Naive B cell (primary cell): ENCODE measurements around the gene IQGAP2. TPM values are rescaled to one million over a fixed set of nuclear protein-coding genes. Genes with fewer than 3 reads are reported as not detected.
A peak's percentile ranks its signal among the peaks of the same experiment; 100 is the strongest.

ENCODE experiments used
- ATAC-seq, 2 donors: fragments of 150-1000 bp; cut with Tn5 transposase; 2 replicates each; pipeline ENCODE4 v1.10.0; 2021; ENCODE audit warnings: low read depth in 2 of 2, mild to moderate bottlenecking in 2 of 2, moderate library complexity in 2 of 2
- DNase-seq: peaks from one replicate; pipeline ENCODE4 v3.0.0; 2022
- H3K27ac Mint-ChIP-seq, 6 donors: one replicate each; pipeline ENCODE4 v1.8.0; 2020 to 2022; ENCODE audit warnings: mild to moderate bottlenecking in 6 of 6, mixed read lengths in 6 of 6, moderate library complexity in 5 of 6, inconsistent platforms in 2 of 6
- H3K27me3 Mint-ChIP-seq, 3 donors: one replicate each; pipeline ENCODE4 v1.8.0; 2021 to 2022; ENCODE audit warnings: mixed read lengths in 3 of 3, mild to moderate bottlenecking in 1 of 3
- H3K36me3 Mint-ChIP-seq, 2 donors: one replicate each; pipeline ENCODE4 v1.8.0; 2020 to 2022; ENCODE audit warnings: mixed read lengths in 2 of 2, inconsistent platforms in 1 of 2, mild to moderate bottlenecking in 1 of 2
- H3K4me1 Mint-ChIP-seq, 3 donors: one replicate each; pipeline ENCODE4 v1.8.0; 2020 to 2022; ENCODE audit warnings: mixed read lengths in 3 of 3, inconsistent platforms in 1 of 3, mild to moderate bottlenecking in 1 of 3, moderate library complexity in 1 of 3
- H3K4me3 Mint-ChIP-seq, 8 donors: one replicate each; pipeline ENCODE4 v1.8.0; 2020 to 2022; ENCODE audit warnings: mild to moderate bottlenecking in 8 of 8, mixed read lengths in 8 of 8, moderate library complexity in 8 of 8, inconsistent platforms in 2 of 8
- H3K9me3 Mint-ChIP-seq, 7 donors: one replicate each; pipeline ENCODE4 v1.8.0; 2020 to 2022; ENCODE audit warnings: mixed read lengths in 7 of 7, mild to moderate bottlenecking in 5 of 7, inconsistent platforms in 2 of 7, moderate library complexity in 1 of 7
- polyA plus RNA-seq, 6 donors: library from polyadenylated mRNA; unstranded; fragments of 300-500 nt; fragmentation: Illumina TruSeq; gene quantifications; one replicate each; pipeline ENCODE4 v1.2.3, GENCODE V29; 2021; ENCODE audit warnings: low read depth in 6 of 6

IQGAP2 gene
- polyA plus RNA-seq, 6 donors from 2014 or later, result 2.7 to 9.8 (median 6.2) TPM

GRCh38 chr5:76715736-76716455 lies 312.8 kb downstream of the IQGAP2 start, which contains the start of gene F2R:
TSS of gene F2R (plus strand) at chr5:76716126. CDS start at chr5:76716308, 182 bp downstream.
- peak; percentile 75 to 78 for ATAC-seq
- no peak for DNase-seq
- Mint-ChIP-seq H3K36me3 (no peaks in the 10 kb centered on the region), H3K4me3 (peak within 1 kb of the TSS; percentile 80 to 90 (median 86)), H3K9me3 (peaks cover 0 to 4% (median 0%) of the 10 kb centered on the region in 7 donors), H3K4me1 (peaks cover 18 to 35% (median 28%) of the 10 kb centered on the region in 3 donors), H3K27ac (peak within 1 kb of the TSS in 2 of 6 donors; percentile 24 to 53), H3K27me3 (peaks cover 42 to 55% (median 52%) of the 10 kb centered on the region in 3 donors)

GRCh38 chr5:76716456-76717157 lies 313.5 kb downstream of the IQGAP2 start:
- peaks cover 22 to 40% (median 33%) of the 10 kb centered on the region in 3 donors for H3K4me1 Mint-ChIP-seq
- H3K27ac Mint-ChIP-seq, result peak overlapping the region in 1 of 6 donors; percentile 53
- peak overlapping the region; percentile 80 to 90 (median 86) for H3K4me3 Mint-ChIP-seq
- H3K36me3 Mint-ChIP-seq, result no peaks in the 10 kb centered on the region
- DNase-seq (no peak), ATAC-seq (no peak)
- peaks cover 0 to 4% (median 0%) of the 10 kb centered on the region in 7 donors for H3K9me3 Mint-ChIP-seq
- H3K27me3 Mint-ChIP-seq, result peaks cover 42 to 53% (median 49%) of the 10 kb centered on the region in 3 donors

- H3K9me3 Mint-ChIP-seq, result peaks cover 0 to 4% (median 0%) of the 10 kb centered on the region in 7 donors
- no peak overlapping the region for H3K27ac Mint-ChIP-seq
- DNase-seq, result no peak
- H3K4me3 Mint-ChIP-seq, result peak overlapping the region in 6 of 8 donors; percentile 54 to 90 (median 83)
- no peak for ATAC-seq
- H3K36me3 Mint-ChIP-seq, result no peaks in the 10 kb centered on the region
- peaks cover 42 to 53% (median 49%) of the 10 kb centered on the region in 3 donors for H3K27me3 Mint-ChIP-seq
- peaks cover 22 to 40% (median 33%) of the 10 kb centered on the region in 3 donors for H3K4me1 Mint-ChIP-seq
Measured at GRCh38 chr5:76717222-76718083, 314.4 kb downstream of the IQGAP2 start.

GRCh38 chr5:76718381-76718832 lies 315.3 kb downstream of the IQGAP2 start:
- no peak overlapping the region for H3K27ac Mint-ChIP-seq
- peak overlapping the region in 1 of 8 donors; percentile 39 for H3K4me3 Mint-ChIP-seq
- H3K36me3 Mint-ChIP-seq, result no peaks in the 10 kb centered on the region
- peaks cover 0 to 4% (median 0%) of the 10 kb centered on the region in 7 donors for H3K9me3 Mint-ChIP-seq
- peaks cover 42 to 53% (median 49%) of the 10 kb centered on the region in 3 donors for H3K27me3 Mint-ChIP-seq
- DNase-seq (no peak), ATAC-seq (no peak)
- peaks cover 22 to 40% (median 33%) of the 10 kb centered on the region in 3 donors for H3K4me1 Mint-ChIP-seq

GRCh38 chr5:76718880-76719279 lies 315.8 kb downstream of the IQGAP2 start:
- H3K4me3 Mint-ChIP-seq, result peak overlapping the region in 2 of 8 donors; percentile 17 to 27

GRCh38 chr5:76720988-76721569 lies 318.0 kb downstream of the IQGAP2 start:
- ATAC-seq (peak; percentile 54 to 72), DNase-seq (no peak)
- H3K9me3 Mint-ChIP-seq, result no peaks in the 10 kb centered on the region
- peaks cover 30 to 33% (median 32%) of the 10 kb centered on the region in 3 donors for H3K27me3 Mint-ChIP-seq
- no peak overlapping the region for H3K4me3 Mint-ChIP-seq
- peaks cover 12 to 16% (median 15%) of the 10 kb centered on the region in 3 donors for H3K4me1 Mint-ChIP-seq
- no peaks in the 10 kb centered on the region for H3K36me3 Mint-ChIP-seq
- H3K27ac Mint-ChIP-seq, result peak overlapping the region in 2 of 6 donors; percentile 8 to 48

More at GRCh38 chr5:76718880-76719279, 315.8 kb downstream of the IQGAP2 start:
- H3K4me1 Mint-ChIP-seq, result peaks cover 20 to 36% (median 28%) of the 10 kb centered on the region in 3 donors
- ATAC-seq, result no peak
- no peak overlapping the region for H3K27ac Mint-ChIP-seq
- H3K36me3 Mint-ChIP-seq, result no peaks in the 10 kb centered on the region
- H3K9me3 Mint-ChIP-seq, result peaks cover 0 to under 1% (median 0%) of the 10 kb centered on the region in 7 donors
- peaks cover 40 to 49% (median 49%) of the 10 kb centered on the region in 3 donors for H3K27me3 Mint-ChIP-seq
- DNase-seq, result no peak

- ATAC-seq (no peak), DNase-seq (no peak)
- Mint-ChIP-seq H3K9me3 (peaks cover 0 to 10% (median 2%) of the 10 kb centered on the region in 7 donors), H3K4me3 (no peak overlapping the region), H3K27ac (no peak overlapping the region), H3K36me3 (no peaks in the 10 kb centered on the region), H3K27me3 (peaks cover 9 to 12% (median 10%) of the 10 kb centered on the region in 3 donors), H3K4me1 (peaks cover 5 to 6% (median 5%) of the 10 kb centered on the region in 3 donors)
Measured at GRCh38 chr5:76723266-76723665, 320.2 kb downstream of the IQGAP2 start.

- Mint-ChIP-seq H3K4me1 (peaks cover 5 to 6% (median 5%) of the 10 kb centered on the region in 3 donors), H3K9me3 (peaks cover 0 to 13% (median 4%) of the 10 kb centered on the region in 7 donors), H3K4me3 (no peak overlapping the region), H3K36me3 (no peaks in the 10 kb centered on the region), H3K27ac (peak overlapping the region in 1 of 6 donors; percentile 19), H3K27me3 (peaks cover 3 to 7% (median 4%) of the 10 kb centered on the region in 3 donors)
- DNase-seq (no peak), ATAC-seq (no peak)
Measured at GRCh38 chr5:76723906-76724305, 320.8 kb downstream of the IQGAP2 start.

GRCh38 chr5:76724871-76725270 lies 321.8 kb downstream of the IQGAP2 start:
- H3K4me3 Mint-ChIP-seq, result no peak overlapping the region
- peaks cover 8 to 23% (median 14%) of the 10 kb centered on the region in 7 donors for H3K9me3 Mint-ChIP-seq
- peaks cover 9% of the 10 kb centered on the region in 2 donors for H3K36me3 Mint-ChIP-seq
- no peak for DNase-seq
- no peak overlapping the region for H3K27ac Mint-ChIP-seq
- peaks cover 0 to under 1% (median 0%) of the 10 kb centered on the region in 3 donors for H3K27me3 Mint-ChIP-seq
- no peak for ATAC-seq
- peaks cover 5 to 6% (median 5%) of the 10 kb centered on the region in 3 donors for H3K4me1 Mint-ChIP-seq

GRCh38 chr5:76728965-76729364 lies 325.9 kb downstream of the IQGAP2 start:
- ATAC-seq, result no peak
- Mint-ChIP-seq H3K4me1 (no peaks in the 10 kb centered on the region), H3K27ac (no peak overlapping the region), H3K4me3 (no peak overlapping the region), H3K27me3 (peaks cover 0 to 14% (median 4%) of the 10 kb centered on the region in 3 donors), H3K36me3 (peaks cover 19 to 20% of the 10 kb centered on the region in 2 donors), H3K9me3 (peaks cover 17 to 36% (median 23%) of the 10 kb centered on the region in 7 donors)
- no peak for DNase-seq

- Mint-ChIP-seq H3K9me3 (peaks cover 17 to 36% (median 23%) of the 10 kb centered on the region in 7 donors), H3K4me3 (no peak overlapping the region), H3K27me3 (peaks cover 0 to 14% (median 4%) of the 10 kb centered on the region in 3 donors), H3K36me3 (peaks cover 19 to 20% of the 10 kb centered on the region in 2 donors), H3K4me1 (no peaks in the 10 kb centered on the region), H3K27ac (no peak overlapping the region)
- DNase-seq, result no peak
- ATAC-seq, result no peak
Measured at GRCh38 chr5:76729373-76730290, 326.5 kb downstream of the IQGAP2 start.
